DND-41 (cell line): ENCODE data around the gene BPIFB4.

Source experiments
- EZH2 ChIP-seq: IDR thresholded peaks from 3 replicates; pipeline ENCODE4 v1.6.1; 2012; ENCODE audit warnings: borderline replicate concordance, low read depth, mild to moderate bottlenecking, moderate library complexity, low read length, inconsistent platforms; ENCODE audit not compliant: severe bottlenecking
- TF ChIP-seq, protein P1 (sequence below): IDR thresholded peaks from 2 replicates; pipeline ENCODE4 v1.5.1; 2012; ENCODE audit warnings: borderline replicate concordance, low read length, moderate library complexity, mild to moderate bottlenecking; ENCODE audit not compliant: poor library complexity, severe bottlenecking; ENCODE audit errors: extremely low read depth

DNA sequence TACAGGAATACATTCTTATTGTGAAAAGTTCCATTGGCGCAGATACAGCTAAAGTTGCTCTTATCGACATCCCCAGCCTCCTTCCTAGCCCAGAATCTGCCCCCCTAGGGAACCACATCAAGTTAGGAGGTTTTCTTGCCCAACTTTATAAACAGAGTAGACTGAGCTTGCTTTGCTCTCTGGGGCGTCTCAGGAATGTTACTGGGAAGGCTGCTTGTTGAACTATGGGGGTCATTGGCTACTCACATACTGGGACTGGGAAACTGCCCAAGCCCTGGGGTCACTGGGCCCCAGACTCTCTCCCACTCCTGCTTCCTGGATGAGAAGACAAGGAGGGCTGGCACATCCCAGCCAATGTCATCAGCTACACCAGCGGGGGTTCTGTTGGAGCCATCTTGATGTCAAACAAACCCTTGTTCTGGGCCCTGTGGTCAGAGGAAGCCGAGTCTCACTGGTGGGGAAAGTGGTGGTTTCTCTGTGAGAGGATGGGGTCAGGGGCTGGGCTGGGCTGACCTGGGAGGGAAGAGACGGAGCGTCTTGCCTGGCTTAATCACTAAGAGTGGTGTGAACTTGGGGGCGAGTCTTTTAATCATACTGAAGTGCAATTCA is 26.0 kb downstream of the BPIFB4 start:
- TF ChIP-seq, protein P1, sequence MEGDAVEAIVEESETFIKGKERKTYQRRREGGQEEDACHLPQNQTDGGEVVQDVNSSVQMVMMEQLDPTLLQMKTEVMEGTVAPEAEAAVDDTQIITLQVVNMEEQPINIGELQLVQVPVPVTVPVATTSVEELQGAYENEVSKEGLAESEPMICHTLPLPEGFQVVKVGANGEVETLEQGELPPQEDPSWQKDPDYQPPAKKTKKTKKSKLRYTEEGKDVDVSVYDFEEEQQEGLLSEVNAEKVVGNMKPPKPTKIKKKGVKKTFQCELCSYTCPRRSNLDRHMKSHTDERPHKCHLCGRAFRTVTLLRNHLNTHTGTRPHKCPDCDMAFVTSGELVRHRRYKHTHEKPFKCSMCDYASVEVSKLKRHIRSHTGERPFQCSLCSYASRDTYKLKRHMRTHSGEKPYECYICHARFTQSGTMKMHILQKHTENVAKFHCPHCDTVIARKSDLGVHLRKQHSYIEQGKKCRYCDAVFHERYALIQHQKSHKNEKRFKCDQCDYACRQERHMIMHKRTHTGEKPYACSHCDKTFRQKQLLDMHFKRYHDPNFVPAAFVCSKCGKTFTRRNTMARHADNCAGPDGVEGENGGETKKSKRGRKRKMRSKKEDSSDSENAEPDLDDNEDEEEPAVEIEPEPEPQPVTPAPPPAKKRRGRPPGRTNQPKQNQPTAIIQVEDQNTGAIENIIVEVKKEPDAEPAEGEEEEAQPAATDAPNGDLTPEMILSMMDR = no peak
- TF ChIP-seq EZH2 = no peak
